ENCODE measurements around the gene EFR3B.
"Not testable (repeated sequence)": the region's sequence is repeated elsewhere in the genome, so short reads cannot be mapped to it uniquely, and the experiment has no call there.

The EFR3B gene

GRCh38 chr2:25150993-25151392 is 109.1 kb downstream of the EFR3B start:
- not testable (repeated sequence) for DNase-seq (ENCODE audit: low spot score)

DNA sequence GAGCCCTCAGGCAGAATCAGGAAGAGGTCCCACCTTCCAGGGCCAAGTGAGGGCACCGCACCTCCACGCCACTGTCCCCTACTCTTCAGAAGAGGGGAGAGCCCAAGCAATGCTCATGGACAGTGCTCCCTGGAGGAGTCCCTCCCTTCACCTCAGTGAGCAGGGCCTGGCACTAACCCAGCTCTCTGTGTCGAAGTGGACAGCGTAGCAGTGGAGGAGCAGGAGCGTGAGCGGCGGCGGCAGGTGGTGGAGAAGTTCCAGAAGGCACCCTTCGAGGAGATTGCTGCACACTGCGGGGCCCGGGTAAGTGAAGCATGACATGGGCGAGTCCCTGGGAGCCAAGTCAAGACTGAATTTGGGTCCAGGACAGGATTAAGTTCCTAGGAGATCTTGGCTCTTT is 109.8 kb downstream of the EFR3B start:
- no peak for DNase-seq (ENCODE audit: low spot score)

DNA sequence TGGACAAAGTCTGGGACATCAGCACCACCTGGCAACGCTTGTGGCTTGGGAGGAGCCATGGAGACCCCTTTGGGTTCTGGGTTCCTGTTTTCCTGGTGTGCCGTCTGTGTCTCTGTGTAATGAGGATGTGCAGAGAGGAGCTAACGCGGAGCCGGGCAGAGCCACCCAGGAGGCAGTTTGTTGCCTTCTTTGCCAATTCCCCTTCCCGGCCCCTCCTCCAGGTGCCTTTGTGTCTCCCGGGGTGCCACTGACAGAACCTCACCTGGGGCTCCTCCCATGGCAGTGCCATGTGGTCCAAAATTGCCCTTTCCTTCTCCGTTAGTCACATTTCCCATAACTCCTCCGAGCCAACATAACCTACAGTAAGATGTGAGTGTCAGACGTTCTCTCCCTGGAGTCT is 113.5 kb downstream of the EFR3B start:
- no peak for DNase-seq (ENCODE audit: low spot score)

GRCh38 chr2:25158096-25158852 is 116.4 kb downstream of the EFR3B start:
- no peak for DNase-seq (ENCODE audit: low spot score)

- DNase-seq (ENCODE audit: low spot score): no peak
These were observed 118.1 kb downstream of the EFR3B start for GRCh38 chr2:25159949-25160348.

DNA sequence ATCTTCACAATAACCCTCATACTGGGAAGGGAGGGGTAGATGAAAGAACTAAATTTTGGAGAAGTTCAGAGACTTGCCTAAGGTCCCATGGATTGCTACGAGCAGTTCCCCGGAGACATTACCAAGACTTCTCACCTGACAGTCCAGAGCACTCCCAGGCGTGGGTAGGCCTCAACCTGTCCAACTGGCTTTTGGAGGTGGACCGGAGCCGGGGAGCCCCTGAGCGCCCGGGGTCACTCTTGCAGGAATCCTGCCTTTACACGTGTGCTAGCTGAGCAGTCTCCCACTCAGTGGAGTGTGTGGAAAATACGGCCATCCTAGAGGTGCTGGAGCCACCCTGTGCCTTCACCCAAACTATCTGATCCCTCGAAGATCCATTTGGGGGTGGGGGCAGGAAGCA is 118.5 kb downstream of the EFR3B start:
- no peak for DNase-seq (ENCODE audit: low spot score)

DNA sequence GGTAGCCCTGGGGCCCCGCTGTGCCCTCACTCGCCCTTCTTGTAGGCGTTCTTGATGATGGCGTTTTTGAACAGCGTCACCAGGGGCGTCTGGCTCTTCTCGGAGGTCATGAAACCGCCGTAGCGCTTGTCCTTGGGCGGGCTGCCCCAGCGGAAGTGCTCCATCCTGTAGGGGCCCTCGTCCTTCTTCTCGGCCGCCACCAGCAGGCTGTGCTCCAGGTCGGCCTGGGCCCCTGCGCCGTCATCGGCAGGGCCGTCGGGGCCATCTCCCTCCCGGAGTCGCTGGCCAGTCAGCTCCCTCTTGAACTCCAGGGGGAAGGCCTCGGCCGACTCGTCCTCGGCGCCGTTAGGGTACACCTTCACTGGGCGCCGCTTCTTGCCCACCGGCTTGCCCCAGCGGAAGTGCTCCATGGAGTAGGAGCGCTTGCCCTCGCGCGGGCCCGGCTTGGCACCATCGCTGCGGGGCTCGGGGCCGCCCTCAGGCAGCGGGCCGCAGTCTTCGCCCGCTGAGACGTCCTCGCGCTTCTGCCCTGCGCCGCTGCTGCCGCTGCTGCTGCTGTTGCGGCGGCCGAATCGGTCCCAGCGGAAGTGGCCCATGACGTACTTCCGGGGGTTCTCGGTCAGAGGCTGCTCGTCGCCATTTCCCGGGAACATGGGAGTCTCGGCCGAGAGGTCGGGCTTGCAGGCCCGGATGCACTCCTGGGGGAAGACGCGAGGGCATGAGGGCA is 119.3 kb downstream of the EFR3B start:
- DNase-seq (ENCODE audit: low spot score): no peak

GRCh38 chr2:25162061-25162460 is 120.2 kb downstream of the EFR3B start:
- DNase-seq (ENCODE audit: low spot score): not testable (repeated sequence)

- no peak for DNase-seq (ENCODE audit: low spot score)
These were observed 122.7 kb downstream of the EFR3B start for GRCh38 chr2:25164561-25164960.

- peak; percentile 45 for DNase-seq (ENCODE audit: low spot score)
These were observed 124.4 kb downstream of the EFR3B start for GRCh38 chr2:25165992-25166875.

DNA sequence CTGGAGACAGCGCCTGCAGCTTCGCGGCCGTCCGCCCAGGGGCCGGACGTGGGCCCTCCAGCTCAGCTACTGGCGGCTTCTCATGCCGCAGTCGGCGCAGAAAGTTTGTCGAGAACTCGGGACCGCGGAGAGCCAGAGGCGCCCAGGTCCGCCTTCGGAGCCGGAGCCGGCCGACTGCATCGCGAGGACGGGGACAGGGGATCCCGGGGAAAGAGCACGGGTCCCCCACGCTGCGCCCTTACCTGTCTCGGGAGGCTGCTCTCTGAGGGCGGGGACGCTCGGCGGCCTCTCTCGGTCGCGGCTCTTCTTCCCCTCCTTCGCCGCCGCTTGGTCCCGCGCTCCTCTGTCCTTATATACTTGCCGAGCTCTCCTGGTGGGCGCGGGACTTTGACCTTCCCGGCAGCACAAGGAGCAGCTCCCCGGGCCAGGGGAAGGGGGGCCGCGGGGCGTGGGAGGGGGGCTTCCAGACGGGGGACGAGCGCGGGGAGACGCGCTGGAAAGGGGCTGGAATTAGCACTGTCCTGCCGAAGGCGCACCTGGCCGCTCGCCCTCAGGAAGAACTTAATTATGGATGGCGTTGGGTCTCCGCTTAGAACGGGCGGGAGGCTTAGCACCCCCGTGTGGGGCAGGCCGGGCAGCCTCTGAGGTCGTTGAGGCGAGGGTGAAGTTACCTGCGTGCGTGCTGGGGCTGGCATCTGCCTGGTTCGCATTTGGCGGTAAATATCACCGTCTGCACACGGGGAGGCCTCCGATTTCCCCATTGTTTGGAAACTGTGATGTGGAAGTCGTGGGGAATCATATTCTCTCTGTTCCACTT is 126.6 kb downstream of the EFR3B start, which contains the start of gene POMC:
POMC (minus strand) TSS at position 325 of the 817 bp plus-strand sequence. CDS start 3,808 bp downstream, outside the sequence.
- DNase-seq (ENCODE audit: low spot score): no peak

- no peak for DNase-seq (ENCODE audit: low spot score)
These were observed 127.2 kb downstream of the EFR3B start for GRCh38 chr2:25169073-25169470.

GRCh38 chr2:25170888-25171287 is 129.0 kb downstream of the EFR3B start:
- DNase-seq (ENCODE audit: low spot score): no peak

GRCh38 chr2:25173719-25174118 is 131.8 kb downstream of the EFR3B start:
- DNase-seq (ENCODE audit: low spot score): no peak

- DNase-seq (ENCODE audit: low spot score): no peak
These were observed 132.5 kb downstream of the EFR3B start for GRCh38 chr2:25174192-25174861.

- DNase-seq (ENCODE audit: low spot score): no peak
These were observed 134.3 kb downstream of the EFR3B start for GRCh38 chr2:25176138-25176537.

GRCh38 chr2:25176541-25177181 is 134.8 kb downstream of the EFR3B start:
- DNase-seq (ENCODE audit: low spot score): no peak

DNA sequence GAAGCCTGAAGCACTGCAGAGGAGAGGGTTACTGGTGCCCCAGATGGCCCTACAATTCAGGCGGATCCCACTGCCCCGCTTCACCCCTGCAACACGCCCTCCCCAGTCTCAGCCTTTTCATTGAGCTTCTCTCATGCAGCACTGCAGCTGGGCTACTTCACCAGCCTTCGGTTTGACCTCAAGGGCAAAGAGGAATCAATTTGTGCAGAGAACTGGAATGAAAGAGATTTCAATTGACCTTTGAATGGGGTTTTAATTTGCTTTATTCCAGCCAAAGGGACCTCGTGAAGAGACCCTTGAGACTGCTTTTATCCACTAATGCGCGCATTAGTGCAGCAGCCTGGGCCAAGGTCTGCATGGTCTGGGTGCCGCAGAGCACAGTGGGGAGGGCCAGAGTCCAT is 135.3 kb downstream of the EFR3B start:
- no peak for DNase-seq (ENCODE audit: low spot score)

GRCh38 chr2:25178976-25179375 is 137.1 kb downstream of the EFR3B start:
- no peak for DNase-seq (ENCODE audit: low spot score)

DNA sequence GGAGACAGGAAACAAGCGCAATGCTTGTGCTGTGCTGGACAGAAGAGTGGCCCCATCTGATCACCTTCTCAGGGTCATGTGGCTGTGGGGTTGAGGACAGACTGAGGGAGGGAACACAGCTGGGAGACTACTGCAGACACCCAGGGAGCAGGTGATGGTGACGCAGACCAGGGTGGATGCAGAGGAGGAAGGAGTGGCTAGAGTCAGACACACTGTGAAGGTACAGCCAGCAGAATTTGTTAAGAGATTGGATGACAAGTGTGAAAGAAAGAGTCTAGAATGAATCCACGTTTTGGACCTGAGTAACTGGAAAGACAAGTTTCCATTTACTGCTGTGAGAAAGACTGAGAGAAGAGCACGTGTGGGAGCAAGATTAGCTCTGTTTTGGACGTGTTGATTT is 142.4 kb downstream of the EFR3B start:
- DNase-seq (ENCODE audit: low spot score): no peak

Measured in putamen (tissue), 1 donor.